ENCODE results near the gene TRAF2.

TRAF2 gene

GRCh38 chr9:136949817-136950655, 63.7 kb downstream of the TRAF2 start:
- DNase-seq (ENCODE audit: low spot score), result peak; percentile 99

- DNase-seq (ENCODE audit: low spot score), result no peak
These were observed 64.5 kb downstream of the TRAF2 start for GRCh38 chr9:136950656-136951276.

GRCh38 chr9:136951541-136952320, 65.4 kb downstream of the TRAF2 start, which contains the start of gene LCN12:
TSS of gene LCN12 (plus strand) at chr9:136952273. CDS start at chr9:136952328, 55 bp downstream.
- DNase-seq (ENCODE audit: low spot score), result no peak

GRCh38 chr9:136952321-136952850, 66.1 kb downstream of the TRAF2 start:
- DNase-seq (ENCODE audit: low spot score), result no peak

GRCh38 chr9:136952876-136953770, 66.8 kb downstream of the TRAF2 start:
- DNase-seq (ENCODE audit: low spot score), result no peak

- no peak for DNase-seq (ENCODE audit: low spot score)
These were observed 67.5 kb downstream of the TRAF2 start for GRCh38 chr9:136953771-136954269.

GRCh38 chr9:136954270-136955083, 68.2 kb downstream of the TRAF2 start:
- no peak for DNase-seq (ENCODE audit: low spot score)

GRCh38 chr9:136955202-136955942, 69.1 kb downstream of the TRAF2 start:
- no peak for DNase-seq (ENCODE audit: low spot score)

- no peak for DNase-seq (ENCODE audit: low spot score)
These were observed 69.6 kb downstream of the TRAF2 start for GRCh38 chr9:136955943-136956335.

GRCh38 chr9:136956604-136957003, 70.3 kb downstream of the TRAF2 start:
- DNase-seq (ENCODE audit: low spot score), result no peak

GRCh38 chr9:136957461-136957860, 71.1 kb downstream of the TRAF2 start:
- DNase-seq (ENCODE audit: low spot score), result no peak

- DNase-seq (ENCODE audit: low spot score), result no peak
These were observed 71.6 kb downstream of the TRAF2 start for GRCh38 chr9:136957901-136958300.

- no peak for DNase-seq (ENCODE audit: low spot score)
These were observed 72.2 kb downstream of the TRAF2 start for GRCh38 chr9:136958473-136958872.

GRCh38 chr9:136958898-136959850, 72.9 kb downstream of the TRAF2 start:
- no peak for DNase-seq (ENCODE audit: low spot score)

GRCh38 chr9:136960212-136960937, 74.1 kb downstream of the TRAF2 start:
- DNase-seq (ENCODE audit: low spot score), result no peak

- no peak for DNase-seq (ENCODE audit: low spot score)
These were observed 74.6 kb downstream of the TRAF2 start for GRCh38 chr9:136960938-136961275.

- DNase-seq (ENCODE audit: low spot score), result no peak
These were observed 75.2 kb downstream of the TRAF2 start for GRCh38 chr9:136961279-136962065.

Measured in AG08395 (cell line).